ENCODE data around the gene ZNF446.

ZNF446 gene

GRCh38 chr19:58460039-58460438 is 16.1 kb upstream of the ZNF446 start:
- TF ChIP-seq EZH2phosphoT487 (IDR thresholded peaks at IDR 0.05; ENCODE audit: borderline replicate concordance) (no peak), CTCF (conservative IDR thresholded peaks at IDR 0.05; ENCODE audit: low read length) (no peak)
- no peak overlapping the region for H3K4me3 ChIP-seq (ENCODE audit: low read length, poor library complexity, severe bottlenecking)
- H3K4me1 ChIP-seq (ENCODE audit: insufficient read depth, low read length, poor library complexity, severe bottlenecking): no peaks in the 10 kb centered on the region
- no peaks in the 10 kb centered on the region for H3F3A ChIP-seq (ENCODE audit: low read depth)
- H3K79me2 ChIP-seq (ENCODE audit: insufficient read depth, low read length): no peaks in the 10 kb centered on the region
- H4K20me1 ChIP-seq (ENCODE audit: insufficient read depth, low read length, poor library complexity, severe bottlenecking): no peaks in the 10 kb centered on the region
- no peak overlapping the region for H3K4me2 ChIP-seq (ENCODE audit: low read depth, low read length, poor library complexity, severe bottlenecking)
- H3K9ac ChIP-seq (ENCODE audit: low read depth, low read length, poor library complexity, severe bottlenecking): no peak overlapping the region
- no peaks in the 10 kb centered on the region for H3K27me3 ChIP-seq (ENCODE audit: insufficient read depth, low read length, poor library complexity, severe bottlenecking)
- H3K36me3 ChIP-seq (ENCODE audit: insufficient read depth, low read length): no peaks in the 10 kb centered on the region
- H2AFZ ChIP-seq (ENCODE audit: low read length): no peak overlapping the region
- no peaks in the 10 kb centered on the region for H3K9me3 ChIP-seq (ENCODE audit: insufficient read depth, low read depth, low read length)
- H3K9me2 ChIP-seq (replicated peaks; ENCODE audit: low read depth, low read length): no peaks in the 10 kb centered on the region

- peak overlapping the region; percentile 100 for H2AFZ ChIP-seq (ENCODE audit: low read length)
- H3K36me3 ChIP-seq (ENCODE audit: insufficient read depth, low read length): no peaks in the 10 kb centered on the region
- no peaks in the 10 kb centered on the region for H3F3A ChIP-seq (ENCODE audit: low read depth)
- no peaks in the 10 kb centered on the region for H3K9me3 ChIP-seq (ENCODE audit: insufficient read depth, low read depth, low read length)
- H3K4me2 ChIP-seq (ENCODE audit: low read depth, low read length, poor library complexity, severe bottlenecking): peak overlapping the region; percentile 100
- no peak for TF ChIP-seq EZH2phosphoT487 (IDR thresholded peaks at IDR 0.05; ENCODE audit: borderline replicate concordance)
- TF ChIP-seq CTCF (conservative IDR thresholded peaks at IDR 0.05; ENCODE audit: low read length): no peak
- H3K4me3 ChIP-seq (ENCODE audit: low read length, poor library complexity, severe bottlenecking): peak overlapping the region; percentile 87
- H3K27me3 ChIP-seq (ENCODE audit: insufficient read depth, low read length, poor library complexity, severe bottlenecking): no peaks in the 10 kb centered on the region
- H3K4me1 ChIP-seq (ENCODE audit: insufficient read depth, low read length, poor library complexity, severe bottlenecking): peaks cover 10% of the 10 kb centered on the region
- peaks cover 20% of the 10 kb centered on the region for H3K79me2 ChIP-seq (ENCODE audit: insufficient read depth, low read length)
- peaks cover 8% of the 10 kb centered on the region for H4K20me1 ChIP-seq (ENCODE audit: insufficient read depth, low read length, poor library complexity, severe bottlenecking)
- no peaks in the 10 kb centered on the region for H3K9me2 ChIP-seq (replicated peaks; ENCODE audit: low read depth, low read length)
- H3K9ac ChIP-seq (ENCODE audit: low read depth, low read length, poor library complexity, severe bottlenecking): peak overlapping the region; percentile 65
These were observed 9.9 kb upstream of the ZNF446 start for GRCh38 chr19:58466089-58466759.

- Histone ChIP-seq H3K4me3 (ENCODE audit: low read length, poor library complexity, severe bottlenecking) (peak within 1 kb of the TSS; percentile 87), H3K79me2 (ENCODE audit: insufficient read depth, low read length) (peaks cover 20% of the 10 kb centered on the region)
These were observed 9.2 kb upstream of the ZNF446 start, which contains the start of gene ZNF324 for GRCh38 chr19:58466760-58467589. TSS of gene ZNF324 (plus strand) at chr19:58467080. CDS start at chr19:58469186, 2,106 bp downstream.

More at GRCh38 chr19:58466760-58467589, 9.2 kb upstream of the ZNF446 start, which contains the start of gene ZNF324:
- Histone ChIP-seq H3K9me2 (replicated peaks; ENCODE audit: low read depth, low read length) (no peaks in the 10 kb centered on the region), H2AFZ (ENCODE audit: low read length) (peak within 1 kb of the TSS; percentile 100), H4K20me1 (ENCODE audit: insufficient read depth, low read length, poor library complexity, severe bottlenecking) (peaks cover 8% of the 10 kb centered on the region), H3K9me3 (ENCODE audit: insufficient read depth, low read depth, low read length) (no peaks in the 10 kb centered on the region), H3K27me3 (ENCODE audit: insufficient read depth, low read length, poor library complexity, severe bottlenecking) (no peaks in the 10 kb centered on the region), H3F3A (ENCODE audit: low read depth) (no peaks in the 10 kb centered on the region), H3K36me3 (ENCODE audit: insufficient read depth, low read length) (peaks cover 2% of the 10 kb centered on the region; the same call in 1 of the 2 replicates), H3K9ac (ENCODE audit: low read depth, low read length, poor library complexity, severe bottlenecking) (peak within 1 kb of the TSS; percentile 80), H3K4me2 (ENCODE audit: low read depth, low read length, poor library complexity, severe bottlenecking) (peak within 1 kb of the TSS; percentile 100), H3K4me1 (ENCODE audit: insufficient read depth, low read length, poor library complexity, severe bottlenecking) (peaks cover 10% of the 10 kb centered on the region)
- TF ChIP-seq CTCF (conservative IDR thresholded peaks at IDR 0.05; ENCODE audit: low read length): no peak
- no peak for TF ChIP-seq EZH2phosphoT487 (IDR thresholded peaks at IDR 0.05; ENCODE audit: borderline replicate concordance)
